Neuronal stem cell (in vitro differentiated cells): ENCODE results near the gene PPEF2.
A peak's percentile ranks its signal among the peaks of the same experiment; 100 is the strongest.

Experiments
- DNase-seq: peaks from one replicate; pipeline ENCODE4 v3.0.0-alpha.2; 2013; ENCODE audit warnings: low spot score
- H2AFZ ChIP-seq: one replicate; pipeline ENCODE4 v1.6.1; 2013; ENCODE audit warnings: mild to moderate bottlenecking, low read length, inconsistent platforms
- H2AK5ac ChIP-seq: 2 replicates; pipeline ENCODE4 v1.6.1; 2013; ENCODE audit warnings: low read depth, mild to moderate bottlenecking, inconsistent platforms, low read length, moderate library complexity, mixed read lengths
- H2BK120ac ChIP-seq: 2 replicates; pipeline ENCODE4 v1.6.1; 2013; ENCODE audit warnings: low read depth, mild to moderate bottlenecking, inconsistent platforms, low read length, moderate library complexity, mixed read lengths
- H2BK12ac ChIP-seq: one replicate; pipeline ENCODE4 v1.6.1; 2013; ENCODE audit warnings: low read length, inconsistent platforms
- H2BK15ac ChIP-seq: 2 replicates; pipeline ENCODE4 v1.6.1; 2013; ENCODE audit warnings: mild to moderate bottlenecking, low read length, inconsistent platforms, mixed read lengths
- H2BK5ac ChIP-seq: one replicate; pipeline ENCODE4 v1.6.1; 2013; ENCODE audit warnings: inconsistent platforms, mild to moderate bottlenecking, low read length, moderate library complexity
- H3K14ac ChIP-seq: one replicate; pipeline ENCODE4 v1.6.1; 2013; ENCODE audit warnings: low read length, inconsistent platforms
- H3K18ac ChIP-seq: 2 replicates; pipeline ENCODE4 v1.6.1; 2013; ENCODE audit warnings: low read length, inconsistent platforms
- H3K23ac ChIP-seq: 2 replicates; pipeline ENCODE4 v1.6.1; 2013; ENCODE audit warnings: low read depth, mild to moderate bottlenecking, mixed read lengths, low read length, inconsistent platforms; ENCODE audit not compliant: poor library complexity
- H3K27ac ChIP-seq: replicated peaks from 3 replicates; pipeline ENCODE4 v1.5.1; 2013; ENCODE audit warnings: low read length, inconsistent platforms
- H3K27me3 ChIP-seq, 3 experiments: 2 replicates each; pipeline ENCODE4 v1.6.1; 2013; ENCODE audit warnings: low read length in 3 of 3, mild to moderate bottlenecking in 2 of 3, inconsistent platforms in 1 of 3, low read depth in 1 of 3, mixed read lengths in 1 of 3, moderate library complexity in 1 of 3; ENCODE audit not compliant: control insufficient read depth in 3 of 3, insufficient read depth in 3 of 3
- H3K36me3 ChIP-seq, 2 donors: replicated peaks in 1 of 2; 2 replicates each; pipeline ENCODE4 v1.6.1; 2013; ENCODE audit warnings: low read length in 2 of 2; ENCODE audit not compliant: control insufficient read depth in 2 of 2, insufficient read depth in 2 of 2
- H3K4ac ChIP-seq: 2 replicates; pipeline ENCODE4 v1.6.1; 2013; ENCODE audit warnings: inconsistent platforms, mild to moderate bottlenecking, low read length, moderate library complexity
- H3K4me1 ChIP-seq, 2 donors: 1 replicate in 1 of 2; 2 replicates in 1 of 2; pipeline ENCODE4 v1.6.1; 2013; ENCODE audit warnings: low read length in 2 of 2, low read depth in 1 of 2; ENCODE audit not compliant: control insufficient read depth in 2 of 2, insufficient read depth in 1 of 2
- H3K4me2 ChIP-seq: one replicate; pipeline ENCODE4 v1.6.1; 2013; ENCODE audit warnings: mild to moderate bottlenecking, low read length, inconsistent platforms; ENCODE audit not compliant: insufficient read depth, poor library complexity, severe bottlenecking
- H3K4me3 ChIP-seq, 2 donors: 2 replicates each; pipeline ENCODE4 v1.5.1; 2013; ENCODE audit warnings: low read length in 2 of 2, mild to moderate bottlenecking in 2 of 2, inconsistent platforms in 1 of 2, moderate library complexity in 1 of 2
- H3K79me1 ChIP-seq: one replicate; pipeline ENCODE4 v1.6.1; 2013; ENCODE audit warnings: low read depth, mild to moderate bottlenecking, inconsistent platforms, low read length, moderate library complexity
- H3K9ac ChIP-seq: one replicate; pipeline ENCODE4 v1.6.1; 2013; ENCODE audit warnings: mild to moderate bottlenecking, low read depth, low read length, inconsistent platforms; ENCODE audit not compliant: poor library complexity
- H3K9me3 ChIP-seq, 2 donors: replicated peaks in 1 of 2; 2 replicates each; pipeline versions ENCODE3 to v1.6.1; 2013; ENCODE audit warnings: low read length in 2 of 2, mild to moderate bottlenecking in 2 of 2, inconsistent platforms in 1 of 2, low read depth in 1 of 2, mixed read lengths in 1 of 2, moderate library complexity in 1 of 2; ENCODE audit not compliant: control insufficient read depth in 2 of 2, insufficient read depth in 1 of 2
- H4K8ac ChIP-seq: one replicate; pipeline ENCODE4 v1.6.1; 2013; ENCODE audit warnings: low read depth, mild to moderate bottlenecking, inconsistent platforms, low read length, moderate library complexity
- H4K91ac ChIP-seq: one replicate; pipeline ENCODE4 v1.6.1; 2013; ENCODE audit warnings: low read length, low read depth, mild to moderate bottlenecking, inconsistent platforms; ENCODE audit not compliant: poor library complexity
- WGBS, 2 donors: extraction: QIAGEN DNeasy Blood & Tissue Kit; methylation state at CpG; one replicate each; pipeline ENCODE4 v1.1.7; 2013; ENCODE audit warnings: missing lambda C conversion rate in 2 of 2, mixed read lengths in 1 of 2; ENCODE audit not compliant: insufficient read length in 2 of 2, insufficient replicate concordance in 1 of 2; ENCODE audit errors: extremely low coverage in 2 of 2; 5-methylcytosine and 5-hydroxymethylcytosine counted together

Gene PPEF2

DNA sequence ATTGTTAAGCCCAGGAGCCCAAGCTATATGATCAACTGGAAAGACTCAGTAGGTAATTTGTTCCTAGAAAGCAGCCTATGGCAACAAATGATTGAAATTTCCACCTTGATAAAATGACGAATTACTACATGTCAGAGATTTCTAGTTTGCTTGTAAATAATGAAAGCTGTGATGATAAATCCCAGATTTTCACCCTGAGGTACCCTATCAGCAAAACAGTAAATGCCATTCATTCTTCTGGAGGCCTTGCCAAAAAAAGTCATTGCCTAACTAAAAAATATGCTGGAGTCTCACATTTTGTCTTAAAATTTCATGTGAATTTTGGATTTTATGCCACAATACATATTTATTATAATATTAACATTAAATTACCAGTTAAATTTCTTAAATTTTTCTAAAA, 71.3 kb downstream of the PPEF2 start:
- H3K4me1 ChIP-seq: peaks cover 0 to 3% of the 10 kb centered on the region in 2 donors
- no peaks in the 10 kb centered on the region for H3K27me3 ChIP-seq
- H3K23ac ChIP-seq: no peak overlapping the region
- no peak overlapping the region for H3K27ac ChIP-seq
- H3K4me3 ChIP-seq: no peak overlapping the region
- no peak overlapping the region for H3K4ac ChIP-seq
- no peak overlapping the region for H2BK15ac ChIP-seq
- no peak overlapping the region for H3K14ac ChIP-seq
- H3K18ac ChIP-seq: no peak overlapping the region
- no peak for DNase-seq
- no peak overlapping the region for H2AFZ ChIP-seq
- no peak overlapping the region for H3K4me2 ChIP-seq
- H2BK12ac ChIP-seq: no peak overlapping the region
- no CpG with 5 or more reads among the region's 1 CpG for WGBS, 2 donors
- no peak overlapping the region for H2BK120ac ChIP-seq
- no peak overlapping the region for H3K9ac ChIP-seq
- H3K36me3 ChIP-seq: no peaks in the 10 kb centered on the region
- H3K9me3 ChIP-seq: no peaks in the 10 kb centered on the region
- H3K79me1 ChIP-seq: no peaks in the 10 kb centered on the region
- no peak overlapping the region for H4K91ac ChIP-seq
- no peak overlapping the region for H2BK5ac ChIP-seq
- no peak overlapping the region for H4K8ac ChIP-seq
- no peak overlapping the region for H2AK5ac ChIP-seq

DNA sequence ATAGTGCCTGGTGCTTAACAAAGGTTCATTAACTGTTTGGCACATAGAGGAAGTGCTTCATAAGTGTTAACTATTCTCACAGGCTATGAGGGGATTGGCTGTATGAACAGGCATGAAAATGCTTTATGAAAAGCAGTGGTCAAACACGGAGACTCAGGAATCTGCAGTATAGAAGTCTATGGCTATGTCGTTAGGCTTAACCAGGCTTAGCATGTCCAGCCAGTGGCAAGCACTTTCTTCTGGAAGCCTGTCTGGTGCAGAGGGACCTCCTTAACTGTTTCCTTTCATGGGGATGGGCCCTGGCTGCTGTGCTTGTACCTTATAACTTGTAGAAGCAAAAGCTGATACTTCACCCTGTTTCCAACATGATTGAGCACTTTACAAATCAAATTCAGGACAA, 78.4 kb downstream of the PPEF2 start:
- no peak overlapping the region for H3K4me3 ChIP-seq

DNA sequence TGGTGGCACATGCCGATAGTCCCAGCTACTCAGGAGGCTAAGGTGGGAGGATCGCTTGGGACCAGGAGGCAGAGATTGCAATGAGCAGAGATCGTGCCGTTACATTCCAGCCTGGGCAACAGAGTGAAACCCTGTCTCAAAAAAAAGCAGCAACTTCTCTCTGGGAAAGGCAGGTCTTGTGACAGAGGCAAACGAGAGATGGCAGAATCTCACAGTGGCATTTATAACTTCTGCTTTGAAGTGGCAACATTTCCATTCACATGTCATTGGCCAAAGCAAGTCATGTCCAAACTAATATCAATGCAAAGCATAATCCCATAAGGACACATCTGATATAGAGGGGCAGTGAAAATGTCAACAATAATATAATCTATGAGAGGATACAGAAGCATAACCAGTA, 79.8 kb downstream of the PPEF2 start:
- H3K27ac ChIP-seq: no peak overlapping the region
- H3K14ac ChIP-seq: no peak overlapping the region

More for the DNA sequence above, 78.4 kb downstream of the PPEF2 start:
- no peak overlapping the region for H3K9ac ChIP-seq
- H2BK120ac ChIP-seq: no peak overlapping the region
- H3K27ac ChIP-seq: no peak overlapping the region
- peak overlapping the region; percentile 51 for H2AFZ ChIP-seq
- no peaks in the 10 kb centered on the region for H3K4me1 ChIP-seq
- no peak overlapping the region for H3K23ac ChIP-seq
- no peak overlapping the region for H2BK15ac ChIP-seq
- peak overlapping the region; percentile 57 for H3K14ac ChIP-seq
- no peaks in the 10 kb centered on the region for H3K27me3 ChIP-seq
- H3K18ac ChIP-seq: no peak overlapping the region
- no peak overlapping the region for H3K4me2 ChIP-seq
- H4K91ac ChIP-seq: no peak overlapping the region
- no CpG with 5 or more reads among the region's 2 CpGs for WGBS, 2 donors
- H3K36me3 ChIP-seq: no peaks in the 10 kb centered on the region
- H2AK5ac ChIP-seq: no peak overlapping the region
- H3K79me1 ChIP-seq: no peaks in the 10 kb centered on the region
- no peak overlapping the region for H4K8ac ChIP-seq
- no peaks in the 10 kb centered on the region for H3K9me3 ChIP-seq
- DNase-seq: no peak
- no peak overlapping the region for H3K4ac ChIP-seq
- no peak overlapping the region for H2BK5ac ChIP-seq
- H2BK12ac ChIP-seq: no peak overlapping the region

DNA sequence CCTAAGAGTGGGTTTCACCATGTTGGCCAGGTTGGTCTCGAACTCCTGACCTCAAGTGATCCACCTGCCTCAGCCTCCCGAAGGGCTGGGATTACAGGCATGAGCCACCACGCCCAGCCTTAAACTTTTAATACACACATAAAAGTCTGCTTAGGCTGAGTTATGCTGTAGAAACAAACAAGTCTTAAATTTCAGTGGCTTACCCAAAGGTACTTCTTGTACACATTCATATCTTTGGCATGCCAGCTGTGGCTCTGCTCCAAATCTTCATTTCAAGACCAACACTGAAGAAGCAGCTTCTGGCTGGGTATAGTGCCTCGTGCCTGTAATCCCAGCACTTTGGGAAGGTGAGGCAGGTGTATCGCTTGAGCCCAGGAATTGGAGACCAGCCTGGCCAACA, 80.3 kb downstream of the PPEF2 start:
- no peak overlapping the region for H3K23ac ChIP-seq
- DNase-seq: no peak
- H3K9me3 ChIP-seq: no peaks in the 10 kb centered on the region
- H3K79me1 ChIP-seq: no peaks in the 10 kb centered on the region
- H3K4me1 ChIP-seq: no peaks in the 10 kb centered on the region
- H3K27ac ChIP-seq: no peak overlapping the region
- H3K4ac ChIP-seq: no peak overlapping the region
- no peak overlapping the region for H4K8ac ChIP-seq
- no peak overlapping the region for H4K91ac ChIP-seq
- H3K27me3 ChIP-seq: no peaks in the 10 kb centered on the region
- WGBS, 2 donors: no CpG with 5 or more reads among the region's 5 CpGs
- H2BK120ac ChIP-seq: no peak overlapping the region
- no peaks in the 10 kb centered on the region for H3K36me3 ChIP-seq
- no peak overlapping the region for H3K18ac ChIP-seq
- H2BK12ac ChIP-seq: no peak overlapping the region
- H2AFZ ChIP-seq: no peak overlapping the region
- H3K9ac ChIP-seq: no peak overlapping the region
- no peak overlapping the region for H2BK5ac ChIP-seq
- H2AK5ac ChIP-seq: no peak overlapping the region
- no peak overlapping the region for H3K14ac ChIP-seq
- H3K4me3 ChIP-seq: no peak overlapping the region
- no peak overlapping the region for H2BK15ac ChIP-seq
- no peak overlapping the region for H3K4me2 ChIP-seq

More for the DNA sequence above, 79.8 kb downstream of the PPEF2 start:
- H3K4me1 ChIP-seq: no peaks in the 10 kb centered on the region
- no peak overlapping the region for H2AK5ac ChIP-seq
- no CpG with 5 or more reads among the region's 5 CpGs for WGBS, 2 donors
- no peak for DNase-seq
- no peak overlapping the region for H3K4ac ChIP-seq
- H3K9ac ChIP-seq: no peak overlapping the region
- H2BK12ac ChIP-seq: no peak overlapping the region
- no peak overlapping the region for H4K8ac ChIP-seq
- no peaks in the 10 kb centered on the region for H3K9me3 ChIP-seq
- no peaks in the 10 kb centered on the region for H3K79me1 ChIP-seq
- no peaks in the 10 kb centered on the region for H3K27me3 ChIP-seq
- H3K18ac ChIP-seq: no peak overlapping the region
- no peak overlapping the region for H2BK15ac ChIP-seq
- H4K91ac ChIP-seq: no peak overlapping the region
- H2AFZ ChIP-seq: no peak overlapping the region
- H3K4me2 ChIP-seq: no peak overlapping the region
- H3K36me3 ChIP-seq: no peaks in the 10 kb centered on the region
- no peak overlapping the region for H2BK5ac ChIP-seq
- no peak overlapping the region for H2BK120ac ChIP-seq
- H3K23ac ChIP-seq: no peak overlapping the region
- H3K4me3 ChIP-seq: no peak overlapping the region
